Sigmoid colon (tissue), 4 donors: ENCODE results near the gene IL2RA.

Experiments used
- EP300 ChIP-seq, 4 donors: sonication (generic); formaldehyde crosslinking; IDR thresholded peaks; one replicate each; pipeline ENCODE4 v1.6.1; 2017; ENCODE audit warnings: antibody characterized with exemption in 4 of 4
- POLR2A ChIP-seq, 2 donors: fragments of 450-650 bp; IDR thresholded peaks; one replicate each; pipeline ENCODE4 v1.6.1; 2016; ENCODE audit warnings: antibody characterized with exemption in 2 of 2, mild to moderate bottlenecking in 2 of 2, moderate library complexity in 2 of 2
- POLR2AphosphoS5 ChIP-seq, 4 donors: sonication (generic); formaldehyde crosslinking; IDR thresholded peaks; one replicate each; pipeline ENCODE4 v1.6.1; 2017; ENCODE audit warnings: antibody characterized with exemption in 4 of 4
- TF ChIP-seq, protein P1 (sequence below), 4 experiments: fragments of 450-650 bp in 3 of 4; fragments of 200-600 bp in 1 of 4; IDR thresholded peaks; one replicate each; pipeline ENCODE4 v1.5.1; 2016 to 2019; ENCODE audit warnings: antibody characterized with exemption in 4 of 4, mild to moderate bottlenecking in 3 of 4, moderate library complexity in 2 of 4

DNA sequence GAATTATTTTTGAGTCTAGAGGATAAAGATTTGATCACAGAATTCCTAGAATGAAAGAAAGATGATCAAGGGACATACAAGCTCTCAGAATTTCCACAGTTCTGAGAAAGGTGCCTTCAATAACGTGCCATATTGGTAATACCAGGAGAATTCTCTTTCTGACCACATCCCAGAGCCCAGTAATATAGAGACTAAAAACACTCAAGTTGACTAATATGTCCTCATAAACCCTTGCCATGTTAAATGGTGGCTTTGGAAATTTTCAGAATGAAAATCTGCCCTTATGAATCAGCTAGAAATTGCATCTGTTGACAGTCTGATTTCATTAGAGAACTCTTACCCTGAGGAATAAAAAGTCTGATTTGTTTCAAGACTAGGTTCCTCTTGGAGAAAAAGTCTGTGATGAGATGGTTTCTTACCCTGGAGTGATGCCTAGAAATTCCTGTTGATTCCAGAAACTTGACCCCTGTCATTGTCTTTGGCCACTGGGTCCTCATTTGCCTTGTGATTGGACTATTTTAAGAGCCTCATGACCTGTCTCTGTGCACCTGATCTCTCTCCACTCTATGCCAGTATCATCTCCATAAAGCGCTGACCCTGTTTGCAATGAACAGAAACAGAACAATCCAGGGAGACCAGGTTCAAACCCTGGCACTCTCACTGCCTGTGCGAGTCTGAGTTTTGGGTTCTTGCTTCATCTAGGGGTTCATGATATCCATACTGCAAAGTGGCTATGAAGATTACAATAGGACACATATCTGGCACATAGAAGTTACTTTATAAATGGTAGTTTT, 3.3 kb downstream of the IL2RA start:
- TF ChIP-seq POLR2A (IDR thresholded peaks at IDR 0.05): no peak
- TF ChIP-seq, protein P1, sequence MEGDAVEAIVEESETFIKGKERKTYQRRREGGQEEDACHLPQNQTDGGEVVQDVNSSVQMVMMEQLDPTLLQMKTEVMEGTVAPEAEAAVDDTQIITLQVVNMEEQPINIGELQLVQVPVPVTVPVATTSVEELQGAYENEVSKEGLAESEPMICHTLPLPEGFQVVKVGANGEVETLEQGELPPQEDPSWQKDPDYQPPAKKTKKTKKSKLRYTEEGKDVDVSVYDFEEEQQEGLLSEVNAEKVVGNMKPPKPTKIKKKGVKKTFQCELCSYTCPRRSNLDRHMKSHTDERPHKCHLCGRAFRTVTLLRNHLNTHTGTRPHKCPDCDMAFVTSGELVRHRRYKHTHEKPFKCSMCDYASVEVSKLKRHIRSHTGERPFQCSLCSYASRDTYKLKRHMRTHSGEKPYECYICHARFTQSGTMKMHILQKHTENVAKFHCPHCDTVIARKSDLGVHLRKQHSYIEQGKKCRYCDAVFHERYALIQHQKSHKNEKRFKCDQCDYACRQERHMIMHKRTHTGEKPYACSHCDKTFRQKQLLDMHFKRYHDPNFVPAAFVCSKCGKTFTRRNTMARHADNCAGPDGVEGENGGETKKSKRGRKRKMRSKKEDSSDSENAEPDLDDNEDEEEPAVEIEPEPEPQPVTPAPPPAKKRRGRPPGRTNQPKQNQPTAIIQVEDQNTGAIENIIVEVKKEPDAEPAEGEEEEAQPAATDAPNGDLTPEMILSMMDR (IDR thresholded peaks at IDR 0.05): no peak
- TF ChIP-seq POLR2AphosphoS5 (IDR thresholded peaks at IDR 0.05): no peak
- no peak for TF ChIP-seq EP300 (IDR thresholded peaks at IDR 0.05)
